Retina (tissue), 1 donor: ENCODE measurements around the gene CRISPLD2.

Experiments used
- DNase-seq: peaks from one replicate; pipeline ENCODE4 v3.0.0-alpha.2; 2016

Gene CRISPLD2

GRCh38 chr16:84803146-84803545, 16.6 kb upstream of the CRISPLD2 start:
- no peak for DNase-seq

GRCh38 chr16:84804326-84804725, 15.5 kb upstream of the CRISPLD2 start:
- DNase-seq, result no peak

GRCh38 chr16:84806256-84806889, 13.4 kb upstream of the CRISPLD2 start:
- DNase-seq, result no peak

- DNase-seq, result no peak
Measured at GRCh38 chr16:84806890-84807258, 12.9 kb upstream of the CRISPLD2 start.

GRCh38 chr16:84807776-84808175, 12.0 kb upstream of the CRISPLD2 start:
- DNase-seq, result no peak

GRCh38 chr16:84808826-84809225, 11.0 kb upstream of the CRISPLD2 start:
- DNase-seq, result no peak

GRCh38 chr16:84810518-84811273, 9.1 kb upstream of the CRISPLD2 start:
- no peak for DNase-seq

- DNase-seq, result no peak
Measured at GRCh38 chr16:84811529-84811928, 8.3 kb upstream of the CRISPLD2 start.

GRCh38 chr16:84813141-84813934, 6.4 kb upstream of the CRISPLD2 start:
- DNase-seq, result no peak

- DNase-seq, result no peak
Measured at GRCh38 chr16:84815462-84815861, 4.3 kb upstream of the CRISPLD2 start.

- no peak for DNase-seq
Measured at GRCh38 chr16:84816023-84816422, 3.8 kb upstream of the CRISPLD2 start.

GRCh38 chr16:84816485-84816884, 3.3 kb upstream of the CRISPLD2 start:
- no peak for DNase-seq

- DNase-seq, result no peak
Measured at GRCh38 chr16:84817206-84817605, 2.6 kb upstream of the CRISPLD2 start.

GRCh38 chr16:84817613-84818012, 2.2 kb upstream of the CRISPLD2 start:
- DNase-seq, result no peak

GRCh38 chr16:84818133-84818532, 1.7 kb upstream of the CRISPLD2 start:
- no peak for DNase-seq

GRCh38 chr16:84818989-84819643, 669 bp upstream of the CRISPLD2 start:
- DNase-seq, result no peak

GRCh38 chr16:84820305-84820684, 510 bp downstream of the CRISPLD2 start:
- no peak for DNase-seq

- no peak for DNase-seq
Measured at GRCh38 chr16:84820771-84821170, 986 bp downstream of the CRISPLD2 start.

- DNase-seq, result no peak
Measured at GRCh38 chr16:84821179-84821578, 1.4 kb downstream of the CRISPLD2 start.

- no peak for DNase-seq
Measured at GRCh38 chr16:84821728-84822689, 2.2 kb downstream of the CRISPLD2 start.

GRCh38 chr16:84822990-84823389, 3.2 kb downstream of the CRISPLD2 start:
- no peak for DNase-seq

GRCh38 chr16:84823484-84823883, 3.7 kb downstream of the CRISPLD2 start:
- no peak for DNase-seq
